AG09309 (cell line): ENCODE measurements around the gene KLF15.
A peak's percentile ranks its signal among the peaks of the same experiment; 100 is the strongest.

Experiments
- DNase-seq: peaks from one replicate; pipeline ENCODE4 v3.0.0-alpha.2; 2010; ENCODE audit warnings: low read depth
- H3K4me3 ChIP-seq: 2 replicates; pipeline ENCODE4 v1.5.1; 2011; ENCODE audit warnings: mild to moderate bottlenecking, low read depth, low read length, moderate library complexity; ENCODE audit not compliant: control insufficient read depth
- CTCF ChIP-seq: IDR thresholded peaks from 2 replicates; pipeline ENCODE4 v1.5.1; 2011; ENCODE audit warnings: mild to moderate bottlenecking, low read depth, low read length, inconsistent platforms; ENCODE audit not compliant: insufficient read depth, control insufficient read depth; ENCODE audit errors: missing control alignments

Gene KLF15

GRCh38 chr3:126357295-126358037, at the start of gene KLF15:
TSS of gene KLF15 (minus strand) at chr3:126357408. CDS start at chr3:126352922, 4,486 bp downstream.
- H3K4me3 ChIP-seq = peak within 1 kb of the TSS; percentile 46
- DNase-seq = no peak

GRCh38 chr3:126406389-126407296, 49.4 kb upstream of the KLF15 start:
- no peak overlapping the region for H3K4me3 ChIP-seq
- no peak for DNase-seq
- TF ChIP-seq CTCF = no peak

More at GRCh38 chr3:126357295-126358037, at the start of gene KLF15:
- TF ChIP-seq CTCF = no peak

- H3K4me3 ChIP-seq = no peak overlapping the region
- TF ChIP-seq CTCF = no peak
- no peak for DNase-seq
These were observed 45.6 kb upstream of the KLF15 start for GRCh38 chr3:126402666-126403302.

GRCh38 chr3:126402178-126402577, 45.0 kb upstream of the KLF15 start:
- no peak overlapping the region for H3K4me3 ChIP-seq

GRCh38 chr3:126401611-126402160, 44.5 kb upstream of the KLF15 start:
- no peak for TF ChIP-seq CTCF
- no peak for DNase-seq
- no peak overlapping the region for H3K4me3 ChIP-seq

More at GRCh38 chr3:126402178-126402577, 45.0 kb upstream of the KLF15 start:
- no peak for DNase-seq
- TF ChIP-seq CTCF = no peak

GRCh38 chr3:126399756-126400155, 42.5 kb upstream of the KLF15 start:
- TF ChIP-seq CTCF = no peak
- DNase-seq = no peak
- H3K4me3 ChIP-seq = no peak overlapping the region
